ENCODE data around the gene TMEM14A. TPM values are rescaled to one million over a fixed set of nuclear protein-coding genes. Genes with fewer than 3 reads are reported as not detected.

TMEM14A gene
- total RNA-seq, 1 experiment from 2014 or later, result 7.3 TPM

- peak overlapping the region; percentile 71 for H3K9ac ChIP-seq (ENCODE audit: extremely low read depth, insufficient read length, low read length)
- no peak overlapping the region for H2BK15ac ChIP-seq (ENCODE audit: low read depth, low read length)
- Mint-ChIP-seq H3K36me3 (ENCODE audit: insufficient read depth in 1 of 3, low read depth in 3 of 3) (peaks cover 8 to 17% (median 12%) of the 10 kb centered on the region in 3 experiments; a peak in 6 of 7 replicates), H3K27me3 (ENCODE audit: low read depth) (no peaks in the 10 kb centered on the region; the same call in 1 of the 2 replicates), H3K4me1 (no peaks in the 10 kb centered on the region), H3K4me3 (no peak overlapping the region), H3K27ac (no peak overlapping the region), H3K9me3 (no peaks in the 10 kb centered on the region)
- H3K14ac ChIP-seq (ENCODE audit: insufficient read depth, low read length), result peak overlapping the region; percentile 85; the same call in 1 of the 2 replicates
- peaks cover 5% of the 10 kb centered on the region; the same call in 1 of the 2 replicates for H3K27me3 ChIP-seq (ENCODE audit: insufficient read depth, low read length)
- H3K56ac ChIP-seq (ENCODE audit: insufficient read length, low read depth, low read length), result no peak overlapping the region
- peak overlapping the region; percentile 68 for H3K4me2 ChIP-seq (ENCODE audit: insufficient read depth, insufficient read length, low read length)
- H4K20me1 ChIP-seq (ENCODE audit: control insufficient read depth, insufficient read depth, insufficient read length), result no peaks in the 10 kb centered on the region
- peaks cover 4% of the 10 kb centered on the region; the same call in 1 of the 2 replicates for H3K4me1 ChIP-seq (ENCODE audit: insufficient read depth, low read length)
- H3K23me2 ChIP-seq (ENCODE audit: insufficient read length, low read depth, low read length, poor library complexity, severe bottlenecking), result peaks cover 13% of the 10 kb centered on the region
- no peak overlapping the region for H4K5ac ChIP-seq (ENCODE audit: insufficient read length, low read depth, low read length)
- no peak overlapping the region for H2BK20ac ChIP-seq (ENCODE audit: low read depth, low read length, poor library complexity, severe bottlenecking)
- H3K18ac ChIP-seq (ENCODE audit: insufficient read length, low read depth, low read length), result peak overlapping the region; percentile 72
- no peak overlapping the region for H4K91ac ChIP-seq (ENCODE audit: insufficient read length, low read depth, low read length)
- no peak overlapping the region for H2BK5ac ChIP-seq (ENCODE audit: insufficient read length, low read length)
- no peak overlapping the region for H2AK5ac ChIP-seq (ENCODE audit: insufficient read length, low read length)
- H3K9me3 ChIP-seq (ENCODE audit: control insufficient read depth, low read depth, low read length), result no peaks in the 10 kb centered on the region
- H2BK12ac ChIP-seq (ENCODE audit: insufficient read length, low read depth, low read length), result no peak overlapping the region
- no CpG with 5 or more reads among the region's 53 CpGs for WGBS (ENCODE audit: extremely low coverage, insufficient read length, low lambda C conversion rate)
- H2BK120ac ChIP-seq (ENCODE audit: low read depth, low read length, poor library complexity, severe bottlenecking), result no peak overlapping the region
- H4K8ac ChIP-seq (replicated peaks; ENCODE audit: insufficient read length, low read depth, low read length), result no peak overlapping the region
- no peak overlapping the region for H2AFZ ChIP-seq (ENCODE audit: low read length)
- no peak overlapping the region for H3K4ac ChIP-seq (ENCODE audit: low read depth, low read length)
- no peak overlapping the region for H3K27ac ChIP-seq (ENCODE audit: insufficient read length, low read depth, low read length)
- TF ChIP-seq CTCF (conservative IDR thresholded peaks at IDR 0.05), result no peak
- H3T11ph ChIP-seq (ENCODE audit: low read length), result no peak overlapping the region
- no peaks in the 10 kb centered on the region for H3K79me1 ChIP-seq (ENCODE audit: insufficient read depth, low read depth, low read length, poor library complexity, severe bottlenecking)
- H3K79me2 ChIP-seq (ENCODE audit: insufficient read depth, low read length), result no peaks in the 10 kb centered on the region
- DNase-seq, result peak; percentile 98
- H3K23ac ChIP-seq (ENCODE audit: insufficient read length, low read depth, low read length), result no peak overlapping the region
Measured at GRCh38 chr6:52664186-52664990, 6.5 kb upstream of the TMEM14A start.
